Type B pancreatic cell (in vitro differentiated cells): ENCODE data around the gene FASTKD1. TPM values are rescaled to one million over a fixed set of nuclear protein-coding genes. Genes with fewer than 3 reads are reported as not detected.
"Not testable (repeated sequence)": the region's sequence is repeated elsewhere in the genome, so short reads cannot be mapped to it uniquely, and the experiment has no call there.

Experiments
- DNase-seq: peaks from one replicate; pipeline ENCODE4 v3.0.0; 2021; ENCODE audit warnings: mixed read lengths; ENCODE audit not compliant: unreplicated experiment; ENCODE audit errors: extremely low spot score
- H3K27ac Mint-ChIP-seq: 2 replicates; pipeline ENCODE4 v1.8.0; 2021; ENCODE audit warnings: mild to moderate bottlenecking, mixed read lengths
- H3K27me3 Mint-ChIP-seq: 2 replicates; pipeline ENCODE4 v1.8.0; 2021; ENCODE audit warnings: mixed read lengths
- H3K36me3 Mint-ChIP-seq: 2 replicates; pipeline ENCODE4 v1.8.0; 2021; ENCODE audit warnings: mixed read lengths
- H3K4me1 Mint-ChIP-seq: one replicate; pipeline ENCODE4 v1.8.0; 2021; ENCODE audit warnings: mixed read lengths; ENCODE audit not compliant: unreplicated experiment
- H3K4me3 Mint-ChIP-seq: 2 replicates; pipeline ENCODE4 v1.8.0; 2021; ENCODE audit warnings: mild to moderate bottlenecking, mixed read lengths
- H3K9me3 Mint-ChIP-seq: 2 replicates; pipeline ENCODE4 v1.8.0; 2021; ENCODE audit warnings: mixed read lengths
- total RNA-seq: library from RNA; stranded (reverse); gene quantifications from 2 replicates; pipeline ENCODE4 v1.2.1, GENCODE V29; 2021; ENCODE audit warnings: low replicate concordance
- TF ChIP-seq, protein P1 (sequence below): fragments of 200-600 bp; sonication (generic); conservative IDR thresholded peaks from 2 replicates; pipeline ENCODE4 v1.5.0; 2021; ENCODE audit warnings: antibody characterized with exemption, mild to moderate bottlenecking

Gene FASTKD1
- total RNA-seq, 1 donor from 2014 or later, result 35.8 TPM

DNA sequence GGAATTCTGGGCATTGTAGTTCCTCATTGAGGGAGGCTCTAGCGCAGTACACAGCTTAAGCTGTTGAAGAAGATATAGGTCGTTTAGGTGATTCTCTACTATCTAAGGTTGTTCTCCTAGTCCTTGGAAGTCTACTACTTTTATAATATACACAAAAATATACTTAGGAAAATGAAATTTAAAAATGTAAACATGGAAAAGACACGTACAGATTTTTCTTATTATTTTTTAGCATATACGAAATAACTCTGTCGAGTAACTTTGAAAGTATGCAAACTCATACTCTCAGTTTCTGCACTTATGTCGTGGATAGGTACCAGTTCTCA lies 272 bp upstream of the FASTKD1 start:
- TF ChIP-seq, protein P1, sequence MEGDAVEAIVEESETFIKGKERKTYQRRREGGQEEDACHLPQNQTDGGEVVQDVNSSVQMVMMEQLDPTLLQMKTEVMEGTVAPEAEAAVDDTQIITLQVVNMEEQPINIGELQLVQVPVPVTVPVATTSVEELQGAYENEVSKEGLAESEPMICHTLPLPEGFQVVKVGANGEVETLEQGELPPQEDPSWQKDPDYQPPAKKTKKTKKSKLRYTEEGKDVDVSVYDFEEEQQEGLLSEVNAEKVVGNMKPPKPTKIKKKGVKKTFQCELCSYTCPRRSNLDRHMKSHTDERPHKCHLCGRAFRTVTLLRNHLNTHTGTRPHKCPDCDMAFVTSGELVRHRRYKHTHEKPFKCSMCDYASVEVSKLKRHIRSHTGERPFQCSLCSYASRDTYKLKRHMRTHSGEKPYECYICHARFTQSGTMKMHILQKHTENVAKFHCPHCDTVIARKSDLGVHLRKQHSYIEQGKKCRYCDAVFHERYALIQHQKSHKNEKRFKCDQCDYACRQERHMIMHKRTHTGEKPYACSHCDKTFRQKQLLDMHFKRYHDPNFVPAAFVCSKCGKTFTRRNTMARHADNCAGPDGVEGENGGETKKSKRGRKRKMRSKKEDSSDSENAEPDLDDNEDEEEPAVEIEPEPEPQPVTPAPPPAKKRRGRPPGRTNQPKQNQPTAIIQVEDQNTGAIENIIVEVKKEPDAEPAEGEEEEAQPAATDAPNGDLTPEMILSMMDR, result no peak
- Mint-ChIP-seq H3K4me1 (peaks cover 19% of the 10 kb centered on the region), H3K36me3 (no peaks in the 10 kb centered on the region), H3K27me3 (peaks cover 6% of the 10 kb centered on the region), H3K9me3 (no peaks in the 10 kb centered on the region), H3K27ac (peak overlapping the region; percentile 94), H3K4me3 (peak overlapping the region; percentile 98)
- DNase-seq, result no peak

DNA sequence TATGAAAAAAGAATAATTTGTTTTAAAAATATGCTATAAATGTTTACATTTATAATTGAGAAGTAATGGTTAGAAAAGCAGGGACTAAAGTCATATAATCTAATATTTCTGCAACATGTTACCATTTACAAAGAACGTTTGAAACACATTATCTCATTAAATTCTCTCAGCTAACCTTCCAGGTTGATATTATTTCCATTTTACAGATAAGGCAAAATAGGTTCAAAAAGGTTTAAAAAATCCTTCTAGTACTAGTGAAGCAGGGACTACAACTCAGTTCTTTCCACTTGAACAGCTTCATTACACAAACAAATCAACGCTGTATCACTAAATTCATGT lies 875 bp downstream of the FASTKD1 start:
- H3K36me3 Mint-ChIP-seq, result no peaks in the 10 kb centered on the region
- peak overlapping the region; percentile 94 for H3K27ac Mint-ChIP-seq
- DNase-seq, result no peak
- H3K4me3 Mint-ChIP-seq, result peak overlapping the region; percentile 98
- peaks cover 3% of the 10 kb centered on the region for H3K27me3 Mint-ChIP-seq
- TF ChIP-seq, protein P1, result no peak
- peaks cover 19% of the 10 kb centered on the region for H3K4me1 Mint-ChIP-seq
- no peaks in the 10 kb centered on the region for H3K9me3 Mint-ChIP-seq

DNA sequence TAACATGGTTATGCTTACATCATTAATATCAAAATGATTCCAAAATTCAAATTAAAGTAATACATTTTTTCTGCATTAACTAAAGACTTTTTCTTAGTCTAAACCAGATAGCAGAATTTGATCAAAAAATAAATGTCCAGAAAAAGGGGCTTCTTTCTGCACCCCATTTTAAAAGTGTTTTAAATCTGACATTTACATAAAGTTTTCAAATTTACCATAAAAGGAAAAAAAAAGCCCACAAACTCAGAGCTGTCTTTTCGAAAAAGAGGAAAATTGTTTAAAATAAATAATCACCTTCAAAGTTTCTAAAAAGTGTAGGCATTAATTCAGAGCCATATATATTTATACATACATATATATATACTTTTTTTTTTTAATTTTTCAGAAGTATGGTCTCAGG lies 1.5 kb downstream of the FASTKD1 start:
- Mint-ChIP-seq H3K27ac (no peak overlapping the region), H3K4me1 (peaks cover 19% of the 10 kb centered on the region), H3K4me3 (no peak overlapping the region), H3K27me3 (no peaks in the 10 kb centered on the region), H3K9me3 (no peaks in the 10 kb centered on the region), H3K36me3 (no peaks in the 10 kb centered on the region)
- TF ChIP-seq, protein P1, result no peak
- DNase-seq, result no peak

- peaks cover 19% of the 10 kb centered on the region for H3K4me1 Mint-ChIP-seq
- H3K4me3 Mint-ChIP-seq, result peak overlapping the region; percentile 39
- no peaks in the 10 kb centered on the region for H3K9me3 Mint-ChIP-seq
- no peaks in the 10 kb centered on the region for H3K27me3 Mint-ChIP-seq
- no peak overlapping the region for H3K27ac Mint-ChIP-seq
- H3K36me3 Mint-ChIP-seq, result no peaks in the 10 kb centered on the region
- TF ChIP-seq, protein P1, result no peak
- no peak for DNase-seq
Observed at GRCh38 chr2:169571571-169571970, 2.1 kb downstream of the FASTKD1 start.

DNA sequence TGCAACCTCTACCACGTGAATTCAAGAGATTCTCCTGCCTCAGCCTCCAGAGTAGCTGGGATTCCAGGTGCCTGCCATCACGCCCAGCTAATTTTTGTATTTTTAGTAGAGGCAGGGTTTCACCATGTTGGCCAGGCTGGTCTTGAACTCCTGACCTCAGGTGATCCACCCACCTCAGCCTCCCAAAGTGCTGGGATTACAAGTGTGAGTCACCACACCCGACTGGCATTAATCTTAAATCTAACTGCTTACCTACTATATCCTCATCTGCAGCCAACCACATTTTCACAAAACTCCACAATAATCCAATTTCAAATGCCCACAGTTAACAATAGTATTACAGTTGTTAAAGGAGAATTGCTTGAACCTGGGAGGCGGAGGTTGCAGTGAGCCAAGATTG lies 2.9 kb downstream of the FASTKD1 start:
- peaks cover 19% of the 10 kb centered on the region for H3K4me1 Mint-ChIP-seq
- DNase-seq, H3K36me3 Mint-ChIP-seq, H3K9me3 Mint-ChIP-seq, H3K27ac Mint-ChIP-seq, H3K27me3 Mint-ChIP-seq: not testable (repeated sequence)
- peak overlapping the region; percentile 24 for H3K4me3 Mint-ChIP-seq

GRCh38 chr2:169569948-169570347 lies 3.7 kb downstream of the FASTKD1 start:
- no peak overlapping the region for H3K4me3 Mint-ChIP-seq
- no peaks in the 10 kb centered on the region for H3K27me3 Mint-ChIP-seq
- H3K4me1 Mint-ChIP-seq, result peaks cover 19% of the 10 kb centered on the region
- no peak overlapping the region for H3K27ac Mint-ChIP-seq
- H3K36me3 Mint-ChIP-seq, result no peaks in the 10 kb centered on the region
- TF ChIP-seq, protein P1, result no peak
- no peaks in the 10 kb centered on the region for H3K9me3 Mint-ChIP-seq
- DNase-seq, result no peak
